Subcutaneous adipose tissue (tissue), 4 donors: Measurements from ENCODE around the gene PRSS3. TPM values are rescaled to one million over a fixed set of nuclear protein-coding genes. Genes with fewer than 3 reads are reported as not detected.

Source experiments
- total RNA-seq, 4 donors: library from RNA; depleted of rRNA; stranded (reverse); fragments of >200 nt; gene quantifications; one replicate each; pipeline ENCODE4 v1.1.0, GENCODE V29; 2016
- TF ChIP-seq, protein P1 (sequence below): fragments of 450-650 bp; IDR thresholded peaks from one replicate; pipeline ENCODE4 v1.5.1; 2016; ENCODE audit warnings: low read depth, mild to moderate bottlenecking, control low read depth, antibody characterized with exemption, moderate library complexity

PRSS3 gene
- total RNA-seq, 4 donors from 2014 or later: not detected

DNA sequence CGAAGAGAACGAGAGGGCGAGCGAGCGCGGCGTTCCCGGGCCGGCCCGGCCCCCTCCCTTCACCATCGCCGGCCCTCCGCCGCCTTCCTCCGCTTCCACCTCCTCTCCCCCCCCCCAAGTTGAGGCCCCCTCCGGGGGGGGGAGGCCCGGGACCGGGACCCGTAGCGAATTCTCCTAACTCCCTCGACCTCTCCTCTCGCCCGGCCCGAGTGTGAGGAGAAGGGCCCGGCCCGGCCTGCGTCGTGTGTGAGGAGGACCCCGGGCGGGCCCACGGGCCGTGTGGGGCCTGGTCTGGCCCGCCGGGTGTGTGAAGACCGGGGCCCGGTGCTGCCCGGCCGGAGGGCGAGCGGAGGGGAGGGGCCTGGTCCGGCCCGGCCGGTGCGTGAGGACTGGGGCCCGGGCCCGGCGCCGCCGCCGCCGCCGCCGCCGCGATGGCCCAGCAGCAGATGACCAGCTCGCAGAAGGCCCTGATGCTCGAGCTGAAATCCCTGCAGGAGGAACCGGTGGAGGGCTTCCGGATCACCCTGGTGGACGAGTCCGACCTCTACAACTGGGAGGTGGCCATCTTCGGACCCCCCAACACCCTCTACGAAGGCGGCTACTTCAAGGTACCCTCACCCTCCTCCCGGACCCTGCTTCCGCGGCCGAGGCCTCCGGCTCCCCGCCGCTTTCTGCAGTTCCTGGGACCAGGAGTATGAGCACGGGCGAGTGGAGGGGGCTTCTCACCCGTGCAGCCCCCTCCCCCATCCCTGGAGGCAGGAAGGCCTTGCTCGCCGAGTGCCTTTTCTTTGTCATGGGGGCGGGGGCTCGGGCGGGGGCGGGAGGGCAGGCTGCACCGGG lies 22.2 kb downstream of the PRSS3 start:
- TF ChIP-seq, protein P1, sequence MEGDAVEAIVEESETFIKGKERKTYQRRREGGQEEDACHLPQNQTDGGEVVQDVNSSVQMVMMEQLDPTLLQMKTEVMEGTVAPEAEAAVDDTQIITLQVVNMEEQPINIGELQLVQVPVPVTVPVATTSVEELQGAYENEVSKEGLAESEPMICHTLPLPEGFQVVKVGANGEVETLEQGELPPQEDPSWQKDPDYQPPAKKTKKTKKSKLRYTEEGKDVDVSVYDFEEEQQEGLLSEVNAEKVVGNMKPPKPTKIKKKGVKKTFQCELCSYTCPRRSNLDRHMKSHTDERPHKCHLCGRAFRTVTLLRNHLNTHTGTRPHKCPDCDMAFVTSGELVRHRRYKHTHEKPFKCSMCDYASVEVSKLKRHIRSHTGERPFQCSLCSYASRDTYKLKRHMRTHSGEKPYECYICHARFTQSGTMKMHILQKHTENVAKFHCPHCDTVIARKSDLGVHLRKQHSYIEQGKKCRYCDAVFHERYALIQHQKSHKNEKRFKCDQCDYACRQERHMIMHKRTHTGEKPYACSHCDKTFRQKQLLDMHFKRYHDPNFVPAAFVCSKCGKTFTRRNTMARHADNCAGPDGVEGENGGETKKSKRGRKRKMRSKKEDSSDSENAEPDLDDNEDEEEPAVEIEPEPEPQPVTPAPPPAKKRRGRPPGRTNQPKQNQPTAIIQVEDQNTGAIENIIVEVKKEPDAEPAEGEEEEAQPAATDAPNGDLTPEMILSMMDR: no peak

DNA sequence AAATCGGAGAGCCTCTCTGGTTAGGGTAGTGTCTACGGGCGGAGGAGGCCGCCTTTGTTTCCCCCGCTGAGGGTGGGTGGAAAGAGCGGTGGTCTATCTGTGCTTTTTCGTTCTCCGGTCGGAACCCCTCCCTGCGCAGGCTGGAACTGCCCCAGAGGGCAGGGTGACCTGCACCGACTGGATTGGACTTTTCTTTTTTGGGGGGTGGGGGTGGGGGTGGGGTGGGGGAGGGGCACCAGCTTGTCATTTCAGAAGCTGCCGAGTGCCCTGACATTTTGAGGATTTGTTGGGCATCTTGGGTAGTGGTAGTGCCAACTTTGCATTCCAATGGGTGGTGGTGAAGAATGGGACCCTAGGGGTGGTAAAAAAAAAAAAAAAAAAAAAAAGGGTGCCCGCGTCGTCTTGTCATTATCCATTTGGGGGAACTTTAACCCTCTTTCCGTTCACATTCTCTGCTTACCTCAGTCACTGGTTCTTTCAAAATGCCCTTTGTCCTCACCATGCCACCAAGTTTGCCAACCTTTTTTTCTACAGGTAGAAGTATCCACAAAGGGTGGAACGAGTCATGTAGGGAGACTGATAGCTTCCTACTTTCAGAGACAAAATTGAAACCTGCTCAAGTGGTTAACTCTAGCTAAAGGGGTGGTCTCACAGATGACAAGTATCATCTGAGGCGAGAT lies 22.9 kb downstream of the PRSS3 start:
- TF ChIP-seq, protein P1: no peak

DNA sequence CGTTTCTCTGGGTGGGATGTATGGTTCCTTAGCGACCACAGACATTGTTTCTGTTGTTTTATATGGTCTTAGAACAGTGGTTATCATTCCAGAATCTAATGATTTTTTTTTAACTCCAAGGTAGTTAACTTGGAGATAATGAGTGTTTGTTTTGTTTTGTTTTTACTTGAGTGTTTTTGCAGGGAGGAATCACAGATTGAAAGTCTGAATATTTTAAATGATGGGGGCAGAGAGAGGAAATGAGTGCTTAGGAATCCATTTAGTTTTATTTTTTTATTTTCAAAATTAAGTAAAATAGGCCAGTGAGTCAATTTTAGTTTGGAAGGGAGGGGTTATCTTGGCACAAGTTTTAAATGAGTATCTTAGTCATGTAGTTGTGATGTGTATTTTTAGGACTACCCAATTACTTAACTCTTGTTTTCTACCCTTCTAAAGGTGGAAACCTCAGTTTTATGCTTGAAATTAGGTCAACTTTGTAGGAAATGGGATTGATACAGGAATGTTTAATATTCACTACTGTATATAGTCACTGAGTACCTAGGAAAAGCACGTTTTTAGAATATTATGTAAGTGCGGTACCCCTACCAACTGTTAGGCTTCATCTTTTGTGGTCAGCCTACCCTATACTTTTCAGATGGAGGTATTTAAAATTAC lies 23.6 kb downstream of the PRSS3 start:
- TF ChIP-seq, protein P1: no peak

DNA sequence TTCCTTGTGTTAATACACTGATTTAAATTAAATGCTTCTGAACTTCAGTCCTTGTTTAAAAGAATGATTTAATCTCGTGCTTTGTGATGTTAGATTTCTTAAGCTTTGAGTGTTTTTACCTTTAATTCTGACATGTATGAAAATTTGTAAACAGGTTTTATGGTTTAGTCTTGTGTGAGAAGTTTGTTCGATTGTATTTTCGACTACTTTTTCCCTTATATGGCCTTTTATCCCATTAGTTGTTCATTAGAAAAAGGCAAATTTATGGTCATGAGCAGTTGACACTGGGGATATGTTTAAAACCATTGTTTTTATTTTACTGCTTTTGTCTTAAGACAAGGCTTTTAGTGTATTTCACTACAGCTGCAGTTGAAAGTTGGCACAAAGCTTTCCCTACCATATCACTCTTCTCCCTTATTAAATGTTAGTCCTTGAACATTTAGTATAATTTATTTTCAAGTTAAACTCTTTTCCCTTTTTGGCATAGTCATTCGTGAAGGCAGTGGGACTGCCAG lies 24.9 kb downstream of the PRSS3 start:
- TF ChIP-seq, protein P1: no peak

DNA sequence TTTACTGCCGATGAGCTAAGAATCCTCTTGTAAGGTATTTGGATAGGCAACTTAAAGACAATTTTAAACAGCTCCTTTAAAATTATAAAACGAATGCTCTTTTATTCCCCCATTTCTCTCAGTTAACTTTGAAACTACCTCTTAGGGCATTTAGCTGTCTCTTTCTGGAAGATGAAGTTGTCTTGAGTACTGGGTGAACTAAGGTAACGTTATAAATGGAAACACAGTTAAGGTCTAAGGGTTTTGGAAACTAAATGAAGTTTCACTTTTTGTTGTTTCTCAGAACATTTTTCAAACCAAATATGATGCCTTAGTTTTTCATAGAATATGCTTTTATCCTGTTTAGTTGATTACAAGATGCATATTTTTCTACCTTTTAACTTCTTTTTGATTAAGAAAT lies 28.4 kb downstream of the PRSS3 start:
- TF ChIP-seq, protein P1: no peak

DNA sequence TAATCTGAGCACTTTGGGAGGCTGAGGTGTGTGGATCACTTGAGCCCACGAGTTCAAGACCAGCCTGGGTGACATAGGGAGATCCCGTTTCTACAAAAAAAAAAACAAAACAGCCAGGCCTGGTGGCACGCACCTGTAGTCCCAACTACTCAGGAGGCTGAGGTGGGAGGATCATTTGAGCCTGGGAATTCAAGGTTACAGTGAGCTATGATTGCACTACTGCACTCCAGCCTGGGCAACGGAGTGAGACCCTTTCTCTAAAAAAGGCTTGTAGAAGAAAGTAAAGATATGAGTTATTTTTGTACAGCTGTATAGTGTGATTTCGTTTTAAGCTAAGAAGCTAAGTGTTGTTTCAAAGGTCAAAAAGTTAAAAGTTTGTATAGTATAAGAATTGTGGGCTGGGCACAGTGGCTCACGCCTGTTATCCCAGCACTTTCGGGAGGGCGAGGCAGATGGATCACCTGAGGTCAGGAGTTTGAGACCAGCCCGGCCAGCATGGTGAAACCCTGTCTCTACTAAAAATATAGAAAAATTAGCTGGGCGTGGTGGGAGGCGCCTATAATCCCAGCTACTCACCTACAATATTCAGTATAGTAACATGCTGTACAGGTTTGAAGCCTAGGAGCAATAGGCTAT lies 40.4 kb downstream of the PRSS3 start:
- TF ChIP-seq, protein P1: no peak
